OCI-LY1 (cell line): ENCODE results near the gene TXNL1.

Experiments used
- H2AFZ ChIP-seq: fragments of 200-600 bp; sonication (generic), shearing (Covaris generic); 2 replicates; pipeline ENCODE4 v1.6.0; 2014; ENCODE audit warnings: antibody characterized with exemption, mild to moderate bottlenecking, low read length
- H3F3A ChIP-seq: fragments of 200-600 bp; sonication (generic), shearing (Covaris generic); 2 replicates; pipeline ENCODE4 v1.6.0; 2014; ENCODE audit warnings: mild to moderate bottlenecking, antibody characterized with exemption, low read length, moderate library complexity; ENCODE audit not compliant: insufficient read depth
- H3K27ac ChIP-seq: fragments of 200-600 bp; sonication (generic); 2 replicates; pipeline ENCODE4 v1.5.1; 2014; ENCODE audit warnings: low read length, mixed run types, mild to moderate bottlenecking, low read depth; ENCODE audit not compliant: poor library complexity, severe bottlenecking
- H3K27me3 ChIP-seq: fragments of 200-600 bp; sonication (generic); 2 replicates; pipeline ENCODE4 v1.6.0; 2014; ENCODE audit warnings: antibody characterized with exemption, mild to moderate bottlenecking, low read length, moderate library complexity; ENCODE audit not compliant: insufficient read depth
- H3K36me3 ChIP-seq: fragments of 200-600 bp; sonication (generic); 2 replicates; pipeline ENCODE4 v1.6.1; 2014; ENCODE audit warnings: mild to moderate bottlenecking, antibody characterized with exemption, low read length, moderate library complexity, mixed read lengths; ENCODE audit not compliant: insufficient read depth
- H3K4me1 ChIP-seq: fragments of 200-600 bp; sonication (generic); 2 replicates; pipeline ENCODE4 v1.5.1; 2014; ENCODE audit warnings: mild to moderate bottlenecking, low read length, moderate library complexity; ENCODE audit not compliant: insufficient read depth, severe bottlenecking
- H3K4me2 ChIP-seq: fragments of 200-600 bp; sonication (generic), shearing (Covaris generic); 2 replicates; pipeline ENCODE4 v1.6.1; 2014; ENCODE audit warnings: low read length
- H3K4me3 ChIP-seq: fragments of 200-600 bp; sonication (generic); 2 replicates; pipeline ENCODE4 v1.5.1; 2014; ENCODE audit warnings: low read length, low read depth, mild to moderate bottlenecking, mixed read lengths; ENCODE audit not compliant: poor library complexity, severe bottlenecking
- H3K79me2 ChIP-seq: fragments of 200-600 bp; shearing (Covaris generic); 2 replicates; pipeline ENCODE4 v1.6.1; 2016; ENCODE audit warnings: mixed run types, low read length, mixed read lengths; ENCODE audit not compliant: insufficient read depth
- H3K9ac ChIP-seq: fragments of 200-600 bp; sonication (generic), shearing (Covaris generic); 2 replicates; pipeline ENCODE4 v1.6.1; 2014; ENCODE audit warnings: mild to moderate bottlenecking, low read length, mixed read lengths
- H3K9me2 ChIP-seq: fragments of 200-600 bp; sonication (generic), shearing (Covaris generic); 2 replicates; pipeline ENCODE4 v1.6.1; 2014; ENCODE audit warnings: low read depth, mild to moderate bottlenecking, low read length, mixed read lengths
- H3K9me3 ChIP-seq: fragments of 200-600 bp; shearing (Covaris generic); 2 replicates; pipeline ENCODE4 v1.6.1; 2014; ENCODE audit warnings: low read length, mixed read lengths
- H4K20me1 ChIP-seq: fragments of 200-600 bp; sonication (generic), shearing (Covaris generic); 2 replicates; pipeline ENCODE4 v1.6.0; 2016; ENCODE audit warnings: mild to moderate bottlenecking, low read length; ENCODE audit not compliant: insufficient read depth
- CTCF ChIP-seq: fragments of 200-600 bp; sonication (generic), shearing (Covaris generic); IDR thresholded peaks from 2 replicates; pipeline ENCODE4 v1.5.1; 2017; ENCODE audit warnings: mild to moderate bottlenecking, antibody characterized with exemption, low read length, moderate library complexity, mixed read lengths
- EZH2 ChIP-seq: fragments of 200-600 bp; sonication (generic), shearing (Covaris generic); IDR thresholded peaks from 2 replicates; pipeline ENCODE4 v1.8.0; 2017; ENCODE audit warnings: borderline replicate concordance, mixed run types, mild to moderate bottlenecking, antibody characterized with exemption, low read length, moderate library complexity, mixed read lengths

TXNL1 gene

GRCh38 chr18:56641714-56642337, 3.4 kb upstream of the TXNL1 start:
- peaks cover 15% of the 10 kb centered on the region for H3K79me2 ChIP-seq
- no peak overlapping the region for H3K4me2 ChIP-seq
- TF ChIP-seq EZH2: no peak
- TF ChIP-seq CTCF: no peak
- H3K9ac ChIP-seq: no peak overlapping the region
- H3K9me2 ChIP-seq: no peaks in the 10 kb centered on the region
- no peaks in the 10 kb centered on the region for H3K36me3 ChIP-seq
- no peaks in the 10 kb centered on the region for H4K20me1 ChIP-seq
- no peak overlapping the region for H2AFZ ChIP-seq
- H3K9me3 ChIP-seq: no peaks in the 10 kb centered on the region
- 0 out of 2 replicates have a peak, but pooled peaks cover 3% of the 10 kb centered on the region for H3F3A ChIP-seq
- H3K4me3 ChIP-seq: no peak overlapping the region
- H3K4me1 ChIP-seq: peaks cover 17% of the 10 kb centered on the region
- no peak overlapping the region for H3K27ac ChIP-seq
- H3K27me3 ChIP-seq: no peaks in the 10 kb centered on the region

GRCh38 chr18:56639571-56639970, 1.2 kb upstream of the TXNL1 start:
- no peak overlapping the region for H3K27ac ChIP-seq
- H3K9ac ChIP-seq: no peak overlapping the region; the same call in 1 of the 2 replicates

GRCh38 chr18:56639104-56639381, 651 bp upstream of the TXNL1 start:
- Histone ChIP-seq H3K4me3 (peak overlapping the region; percentile 91), H3K9me3 (no peaks in the 10 kb centered on the region), H3K36me3 (peaks cover 19% of the 10 kb centered on the region), H4K20me1 (no peaks in the 10 kb centered on the region), H3K27ac (peak overlapping the region; percentile 68), H3K27me3 (no peaks in the 10 kb centered on the region), H3K4me1 (peaks cover 28% of the 10 kb centered on the region), H2AFZ (0 out of 2 replicates have a peak overlapping the region, but pooled peaks have one; percentile 36), H3K9ac (peak overlapping the region; percentile 80), H3K4me2 (peak overlapping the region; percentile 92), H3K9me2 (no peaks in the 10 kb centered on the region), H3F3A (no peaks in the 10 kb centered on the region), H3K79me2 (peaks cover 43% of the 10 kb centered on the region)
- TF ChIP-seq EZH2 (no peak), CTCF (no peak)

More at GRCh38 chr18:56639571-56639970, 1.2 kb upstream of the TXNL1 start:
- Histone ChIP-seq H3K36me3 (peaks cover 13% of the 10 kb centered on the region), H3K4me3 (peak overlapping the region; percentile 91), H3F3A (no peaks in the 10 kb centered on the region), H3K4me1 (peaks cover 28% of the 10 kb centered on the region), H2AFZ (no peak overlapping the region), H4K20me1 (no peaks in the 10 kb centered on the region), H3K9me3 (no peaks in the 10 kb centered on the region), H3K27me3 (no peaks in the 10 kb centered on the region), H3K79me2 (peaks cover 37% of the 10 kb centered on the region), H3K4me2 (peak overlapping the region; percentile 92), H3K9me2 (no peaks in the 10 kb centered on the region)
- no peak for TF ChIP-seq CTCF
- TF ChIP-seq EZH2: no peak
